ENCODE measurements around the gene ITGB2.
"Not testable (repeated sequence)": the region's sequence is repeated elsewhere in the genome, so short reads cannot be mapped to it uniquely, and the experiment has no call there.

The ITGB2 gene

DNA sequence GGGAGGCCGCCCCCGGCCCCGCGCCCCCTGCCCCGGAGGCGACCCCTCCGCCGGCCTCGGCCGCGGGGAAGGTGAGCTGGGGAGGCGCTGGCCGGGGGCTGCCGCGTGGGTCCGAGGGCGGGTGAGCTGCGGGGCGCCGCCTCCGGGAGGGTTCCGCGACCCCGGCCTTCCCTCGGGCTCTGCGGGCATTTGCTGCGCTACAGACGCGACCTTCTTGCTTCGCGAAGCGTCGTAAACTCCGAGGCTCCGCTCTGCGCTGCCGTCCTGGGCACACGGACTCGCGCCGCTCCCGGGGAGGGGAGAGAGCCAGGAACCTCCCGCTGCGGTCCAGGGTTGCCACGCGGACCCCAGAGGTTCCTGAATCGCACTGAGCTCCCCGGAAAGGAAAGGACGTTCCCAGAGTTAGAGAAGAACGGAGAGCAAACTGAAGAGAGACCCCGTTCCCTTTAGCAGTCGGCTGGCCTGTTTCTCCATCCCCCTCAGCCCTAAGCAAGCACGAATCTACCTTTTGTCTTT is 19.5 kb upstream of the ITGB2 start:
- no peak for DNase-seq

DNA sequence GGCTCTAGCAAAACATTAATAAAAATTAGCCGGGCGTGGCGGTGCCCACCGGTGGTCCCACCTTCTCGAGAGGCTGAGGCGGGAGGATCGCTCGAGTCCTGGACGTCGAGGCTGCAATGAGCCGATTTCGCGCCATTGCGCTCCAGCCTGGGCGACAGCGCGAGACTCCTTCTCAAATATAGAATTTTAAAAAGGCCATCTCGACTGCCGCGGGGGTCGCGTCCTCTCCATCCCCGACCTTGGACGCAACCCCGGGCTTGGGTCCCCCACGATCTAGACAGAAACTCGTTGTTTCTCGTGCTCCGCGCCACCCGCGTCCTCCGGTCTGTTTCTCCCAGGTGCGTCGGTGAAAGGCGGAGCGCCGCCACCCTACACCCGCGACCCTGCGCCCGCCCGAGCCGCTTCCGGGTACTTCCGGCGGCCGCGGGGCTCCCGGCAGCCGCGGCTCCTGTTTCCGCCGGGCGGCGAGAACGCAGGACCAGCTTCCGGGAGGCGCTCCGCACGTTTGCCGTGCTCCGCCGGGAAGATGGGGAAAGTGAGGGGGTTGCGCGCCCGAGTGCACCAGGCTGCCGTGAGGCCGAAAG is 18.9 kb upstream of the ITGB2 start, which contains the start of gene SLX9:
Gene SLX9, plus strand, starts transcription at position 498 of the 584 bp plus-strand sequence. Its CDS starts 29 bp downstream, at position 527.
- DNase-seq = peak; percentile 68

DNA sequence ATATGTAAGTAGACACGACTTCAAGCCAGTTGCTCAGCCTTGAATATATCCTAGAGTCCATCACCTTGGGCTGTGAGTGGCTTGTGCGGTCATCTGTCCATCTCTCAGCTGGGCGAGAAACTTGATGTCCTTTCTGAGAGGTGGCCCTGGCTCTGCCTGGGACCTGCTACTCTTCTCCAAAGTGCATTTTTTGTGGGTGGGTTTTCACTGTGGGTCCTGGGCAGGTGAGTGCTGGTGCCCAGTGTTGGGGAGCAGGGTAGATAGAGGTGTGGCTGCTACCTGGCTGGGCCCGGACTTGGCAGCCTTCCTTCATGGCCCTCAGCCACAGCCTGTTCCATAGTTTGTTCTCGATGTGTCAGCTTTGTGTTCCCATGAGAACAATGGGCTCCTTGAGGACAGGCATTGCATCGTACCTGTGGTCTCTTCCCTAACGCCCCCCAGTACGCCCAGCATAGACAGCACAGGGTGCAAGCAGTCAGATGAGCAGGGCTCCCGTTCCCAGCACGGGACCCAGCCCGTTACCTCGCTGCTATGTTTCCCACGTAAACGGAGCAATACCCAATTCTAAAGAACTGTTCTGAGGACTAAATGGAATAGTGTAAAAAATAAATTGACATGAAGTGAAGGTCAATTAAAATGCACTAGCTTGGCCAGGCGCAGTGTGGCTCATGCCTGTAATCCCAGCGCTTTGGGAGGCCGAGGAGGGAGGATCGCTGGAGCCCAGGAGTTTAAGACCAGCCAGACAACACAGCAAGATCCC is 18.3 kb upstream of the ITGB2 start:
- DNase-seq = no peak

DNA sequence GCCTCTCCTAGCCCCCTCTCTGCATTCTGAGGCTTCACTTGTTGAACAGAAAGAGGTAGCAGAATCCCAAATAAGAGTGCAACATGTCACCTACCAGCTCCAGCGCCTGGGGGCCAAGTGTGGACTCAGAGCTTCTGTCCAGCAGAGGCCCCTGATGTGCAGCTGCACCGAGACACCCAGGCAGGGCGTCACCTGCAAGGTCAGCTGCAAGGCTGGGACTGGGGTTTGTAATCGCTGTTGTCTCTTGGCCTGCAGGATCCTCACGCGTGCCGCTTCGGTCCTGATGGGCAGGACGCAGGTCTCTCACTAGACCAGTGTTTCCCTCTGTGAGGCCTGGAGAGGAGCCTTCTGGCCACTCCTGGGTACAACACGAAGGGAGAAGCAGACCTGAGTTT is 14.8 kb upstream of the ITGB2 start:
- DNase-seq = no peak

DNA sequence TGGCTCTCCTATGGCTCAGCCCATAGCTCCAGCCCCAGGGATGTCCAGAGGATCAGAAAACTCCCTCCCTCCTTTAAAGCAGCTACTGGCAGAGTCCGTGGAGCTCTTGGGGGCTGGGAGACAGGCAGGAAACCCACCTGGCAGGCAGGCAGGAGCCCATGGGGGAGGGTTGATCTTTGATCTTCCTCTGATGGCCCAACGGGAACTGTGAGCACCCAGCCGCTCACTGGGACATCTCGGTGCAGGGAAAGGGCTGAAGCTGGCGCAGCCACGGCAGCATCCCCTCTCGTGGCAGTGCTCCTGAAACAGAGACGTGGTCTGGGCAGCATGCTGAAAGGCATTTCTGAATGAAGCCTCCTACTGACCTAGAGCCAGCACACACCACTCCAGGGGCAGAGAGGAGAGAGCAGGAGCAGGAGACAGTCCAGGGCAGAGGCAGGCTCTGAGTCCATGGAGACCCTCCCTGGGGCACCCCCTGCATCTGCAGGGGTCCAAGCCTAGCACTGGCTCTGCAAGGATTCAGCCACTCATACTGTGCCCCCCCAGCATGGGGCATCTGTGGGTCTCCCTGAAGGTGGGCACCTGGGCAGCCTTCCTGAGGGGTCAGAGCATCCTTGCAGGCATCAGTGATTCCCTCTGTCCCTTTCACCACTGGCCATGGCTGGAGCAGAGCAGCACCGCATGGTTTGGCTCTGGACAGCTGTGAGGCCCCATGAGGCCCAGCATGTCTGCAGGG is 14.3 kb upstream of the ITGB2 start:
- no peak for DNase-seq

DNA sequence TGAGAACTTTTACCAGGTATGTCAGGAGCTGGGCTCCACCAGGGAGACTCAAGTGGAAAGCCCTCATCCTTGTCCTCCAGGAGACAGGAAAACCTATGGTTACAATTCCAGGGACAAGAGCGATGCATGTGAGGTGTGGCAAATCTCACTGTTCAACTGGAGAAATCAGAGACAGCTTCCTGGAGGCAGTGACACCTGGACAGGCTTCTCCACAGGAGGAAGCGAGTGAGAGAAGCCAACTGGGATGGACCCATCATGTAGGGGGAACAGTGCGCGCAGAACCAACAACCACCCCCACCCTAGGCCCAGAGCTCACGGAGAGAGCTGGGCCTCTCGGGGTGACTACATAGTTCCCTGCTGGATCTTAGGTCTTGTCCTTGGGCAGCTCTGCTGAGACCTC is 13.6 kb upstream of the ITGB2 start:
- DNase-seq = no peak

DNA sequence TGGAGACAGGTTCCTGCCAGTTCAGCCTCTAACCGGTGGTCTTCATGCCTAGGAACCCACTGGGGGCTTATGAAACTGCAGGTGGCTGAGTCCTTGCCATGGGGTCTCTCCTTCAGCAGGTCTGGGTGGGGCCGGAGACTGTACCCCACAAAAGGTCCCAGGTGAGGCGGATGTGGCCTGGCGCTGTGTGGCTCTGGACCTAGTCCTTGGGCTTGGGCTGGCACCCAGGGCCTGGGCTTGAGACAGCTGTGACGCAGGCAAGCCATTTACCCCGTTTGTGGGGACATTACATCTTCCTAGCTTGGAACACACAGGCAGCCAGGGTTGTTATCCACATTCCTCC is 13.2 kb upstream of the ITGB2 start:
- DNase-seq = no peak

DNA sequence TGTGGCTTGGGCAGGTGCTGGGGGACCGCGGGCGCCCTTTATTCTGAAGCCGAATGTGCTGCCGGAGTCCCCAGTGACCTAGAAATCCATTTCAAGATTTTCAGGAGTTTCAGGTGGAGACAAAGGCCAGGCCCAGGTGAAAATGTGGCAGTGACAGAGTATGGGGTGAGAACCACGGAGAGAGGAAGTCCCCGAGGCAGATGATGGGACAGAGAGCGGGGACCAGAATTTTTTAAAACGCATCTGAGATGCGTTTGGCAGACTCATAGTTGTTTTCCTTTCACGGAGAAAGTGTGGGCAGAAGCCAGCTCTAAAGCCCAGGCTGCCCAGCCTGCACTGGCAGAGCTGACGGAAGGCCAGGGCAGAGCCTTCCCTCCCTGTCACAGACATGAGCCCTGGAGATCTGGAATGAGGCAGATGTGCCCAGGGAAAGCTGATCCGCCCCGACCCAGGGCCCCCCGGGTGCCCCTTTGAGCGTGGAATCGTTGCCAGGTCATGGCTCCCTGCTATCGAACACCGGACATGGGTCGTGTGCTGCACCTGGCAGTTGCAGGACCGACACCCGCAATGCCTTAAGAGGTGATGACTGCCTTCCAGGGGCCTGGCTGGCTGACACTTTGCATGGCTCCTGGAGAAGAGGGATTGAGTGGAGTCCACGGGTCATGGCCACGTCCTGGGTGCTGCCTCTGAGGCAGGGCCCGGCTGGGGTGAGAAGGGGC is 12.7 kb upstream of the ITGB2 start:
- no peak for DNase-seq

DNA sequence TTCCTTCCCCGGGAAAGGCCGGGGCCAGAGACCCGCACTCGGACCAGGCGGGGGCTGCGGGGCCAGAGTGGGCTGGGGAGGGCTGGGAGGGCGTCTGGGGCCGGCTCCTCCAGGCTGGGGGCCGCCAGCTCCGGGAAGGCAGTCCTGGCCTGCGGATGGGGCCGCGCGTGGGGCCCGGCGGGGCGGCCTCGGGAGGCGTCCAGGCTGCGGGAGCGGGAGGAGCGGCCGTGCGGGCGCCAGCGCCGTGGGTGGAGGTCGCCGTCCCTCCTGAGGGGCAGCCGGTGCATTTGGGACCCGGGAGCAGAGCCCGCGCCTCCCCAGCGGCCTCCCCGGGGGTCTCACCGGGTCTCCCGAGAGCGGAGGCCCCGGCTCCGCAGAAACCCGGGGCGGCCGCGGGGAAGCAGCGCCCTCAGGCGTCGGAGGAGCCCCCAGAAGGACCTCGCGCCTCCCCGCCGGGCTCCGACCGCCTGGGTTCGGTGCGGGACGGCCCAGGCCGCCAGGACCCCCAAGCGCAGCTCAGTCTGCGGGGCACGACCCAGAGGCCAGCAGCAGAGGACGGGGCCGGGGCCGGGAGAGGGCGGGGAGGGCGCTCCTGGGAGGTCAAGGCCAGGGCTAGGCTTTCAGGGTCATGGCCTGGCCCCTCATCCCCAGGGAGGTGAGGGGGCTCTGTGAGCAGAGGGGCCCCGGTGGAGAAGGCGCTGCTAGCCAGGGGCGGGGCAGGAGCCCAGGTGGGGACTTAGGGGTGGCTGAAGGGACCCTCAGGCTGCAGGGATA is 11.9 kb upstream of the ITGB2 start:
- DNase-seq = peak; percentile 63

DNA sequence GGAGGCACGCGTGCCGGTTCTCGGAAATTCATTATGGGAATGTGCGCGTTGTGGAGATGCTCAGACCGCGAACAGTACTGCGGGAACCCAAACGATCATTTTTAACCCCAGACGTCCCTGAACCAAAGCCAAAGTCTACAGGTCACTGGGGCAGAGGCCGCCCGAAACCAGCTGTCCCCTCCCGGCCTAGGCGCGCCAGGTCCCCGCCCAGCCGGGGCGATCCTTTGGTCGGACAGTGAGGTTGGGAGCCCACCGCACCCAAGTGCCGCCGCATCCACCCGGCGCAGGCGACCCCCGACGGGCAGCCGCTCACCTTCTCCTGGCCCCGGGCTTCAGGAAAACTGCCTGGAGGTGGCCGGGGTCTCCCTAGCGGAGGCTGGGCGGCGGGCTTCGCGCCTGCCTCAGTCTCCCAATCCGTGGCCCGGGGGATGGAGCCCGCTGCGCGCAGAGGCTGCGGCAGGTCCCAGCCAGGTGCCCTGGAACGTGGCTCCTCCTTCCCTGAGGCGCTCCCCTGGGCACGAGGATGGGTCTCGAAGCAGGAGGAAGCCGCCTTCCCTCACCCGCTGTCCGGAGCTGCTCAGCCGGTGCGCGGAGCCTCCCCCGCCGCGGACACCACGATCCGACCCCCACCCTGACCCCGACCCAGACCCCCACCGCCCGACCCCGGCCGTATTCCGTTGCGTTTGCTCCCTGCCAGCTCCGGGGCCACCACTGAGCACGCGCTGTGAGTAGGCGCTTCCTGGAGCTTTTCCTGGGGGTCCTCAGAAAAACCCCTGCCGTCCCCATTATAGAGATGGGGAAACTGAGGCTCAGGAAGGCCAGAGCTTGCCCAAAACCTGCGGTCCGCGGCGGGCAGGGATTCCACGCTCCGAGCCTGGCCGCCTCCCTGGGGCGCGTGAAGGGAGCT is 11.1 kb upstream of the ITGB2 start:
- no peak for DNase-seq

DNA sequence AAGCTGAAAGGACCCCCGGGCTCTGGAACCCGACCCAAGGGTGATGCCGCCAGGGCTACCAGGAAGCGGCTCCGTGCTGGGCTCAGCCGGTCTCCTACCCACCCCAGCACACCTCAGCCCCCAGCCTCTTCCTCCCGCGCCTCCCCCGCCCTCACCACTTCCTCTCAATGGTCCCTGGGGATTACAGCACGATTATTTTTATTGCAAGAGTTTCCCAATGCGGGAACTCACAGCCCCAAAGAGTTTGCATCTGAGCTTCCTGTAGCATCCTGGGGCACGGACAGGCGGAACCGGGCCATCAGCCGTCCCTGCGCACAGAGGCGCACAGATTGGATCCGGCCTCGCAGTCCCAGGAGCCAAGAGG is 10.4 kb upstream of the ITGB2 start:
- DNase-seq = no peak

DNA sequence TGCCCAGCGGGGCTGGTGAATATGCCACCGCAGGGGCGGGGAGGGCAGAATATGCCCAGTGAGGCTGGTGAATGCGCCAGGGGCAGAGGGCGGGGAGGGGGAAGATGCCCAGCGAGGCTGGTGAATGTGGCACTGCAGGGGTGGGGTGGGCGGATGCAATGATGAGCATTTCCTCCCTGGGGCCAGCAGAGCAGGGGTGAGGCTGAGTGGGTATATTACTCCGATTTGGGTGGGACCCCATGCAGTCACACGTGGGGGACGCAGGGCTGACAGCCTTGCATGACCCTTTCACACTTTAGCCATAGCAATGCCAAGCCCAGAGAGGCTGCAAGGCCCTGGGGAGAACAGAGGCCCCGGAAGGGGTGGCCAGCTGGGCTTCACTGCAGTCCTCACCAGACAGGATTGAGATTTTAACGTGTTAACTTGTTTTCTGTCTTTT is 9.9 kb upstream of the ITGB2 start:
- peak; percentile 68 for DNase-seq

DNA sequence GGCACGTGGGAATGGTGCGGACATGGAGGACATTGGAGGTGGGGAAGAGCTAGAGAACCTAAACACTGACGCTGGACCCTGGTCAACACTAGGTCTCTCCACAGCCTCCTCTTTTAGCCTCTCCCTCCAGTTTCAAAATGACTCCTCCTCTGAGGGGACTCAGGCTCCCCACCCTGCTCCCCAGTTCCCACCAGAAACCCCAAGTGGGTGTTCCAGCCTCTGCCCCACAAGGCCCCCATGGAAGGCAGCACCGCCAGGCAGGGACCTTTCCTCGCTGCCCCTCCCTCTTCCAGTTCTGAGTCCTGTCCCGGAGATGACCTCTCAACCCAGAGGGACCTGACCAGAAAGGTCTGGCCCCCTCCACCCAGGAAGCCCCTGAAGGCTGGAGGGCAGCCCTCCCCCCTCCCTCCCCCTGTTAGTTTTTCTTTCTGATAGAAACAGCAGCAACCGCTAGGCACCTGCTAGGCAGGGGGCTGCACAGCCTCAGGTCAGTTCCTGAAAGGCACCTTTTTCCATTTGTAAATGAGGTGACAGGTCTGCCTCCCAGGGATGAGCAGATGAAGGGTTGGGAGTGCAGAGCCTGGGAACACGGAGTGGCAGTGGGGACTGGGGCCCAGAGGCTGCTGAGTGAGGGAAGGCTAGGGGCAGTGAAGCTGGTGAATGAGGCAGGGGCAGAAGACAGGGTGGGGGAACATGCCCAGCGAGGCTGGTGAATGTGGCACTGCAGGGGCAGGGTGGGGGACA is 9.3 kb upstream of the ITGB2 start:
- DNase-seq = no peak

DNA sequence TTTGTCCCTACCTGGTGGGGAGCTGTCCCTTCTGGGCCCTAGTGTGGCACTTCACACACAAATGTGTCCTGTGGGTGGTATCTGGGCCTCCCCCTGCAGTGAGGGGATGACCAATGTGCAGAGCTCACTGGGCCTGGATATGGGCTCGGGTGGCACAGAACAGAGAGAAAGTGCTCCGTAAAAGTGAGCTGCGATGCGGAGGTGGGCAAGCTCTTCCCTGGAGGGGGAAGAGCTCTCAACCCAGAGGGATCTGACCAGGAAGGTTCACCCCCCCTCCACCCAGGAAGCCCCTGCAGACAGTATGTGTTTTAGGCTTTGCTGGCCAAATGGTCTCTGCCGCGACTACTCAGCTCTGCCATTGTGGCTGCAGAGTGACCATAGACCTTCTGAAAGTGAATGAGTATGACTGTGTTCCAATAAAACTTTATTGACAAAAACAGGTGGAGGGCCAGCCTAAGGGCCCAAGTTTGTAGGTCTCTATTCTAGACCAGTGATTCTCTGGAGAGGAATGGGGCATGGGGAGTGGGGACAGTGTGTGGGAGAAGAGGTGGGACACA is 8.6 kb upstream of the ITGB2 start:
- no peak for DNase-seq

DNA sequence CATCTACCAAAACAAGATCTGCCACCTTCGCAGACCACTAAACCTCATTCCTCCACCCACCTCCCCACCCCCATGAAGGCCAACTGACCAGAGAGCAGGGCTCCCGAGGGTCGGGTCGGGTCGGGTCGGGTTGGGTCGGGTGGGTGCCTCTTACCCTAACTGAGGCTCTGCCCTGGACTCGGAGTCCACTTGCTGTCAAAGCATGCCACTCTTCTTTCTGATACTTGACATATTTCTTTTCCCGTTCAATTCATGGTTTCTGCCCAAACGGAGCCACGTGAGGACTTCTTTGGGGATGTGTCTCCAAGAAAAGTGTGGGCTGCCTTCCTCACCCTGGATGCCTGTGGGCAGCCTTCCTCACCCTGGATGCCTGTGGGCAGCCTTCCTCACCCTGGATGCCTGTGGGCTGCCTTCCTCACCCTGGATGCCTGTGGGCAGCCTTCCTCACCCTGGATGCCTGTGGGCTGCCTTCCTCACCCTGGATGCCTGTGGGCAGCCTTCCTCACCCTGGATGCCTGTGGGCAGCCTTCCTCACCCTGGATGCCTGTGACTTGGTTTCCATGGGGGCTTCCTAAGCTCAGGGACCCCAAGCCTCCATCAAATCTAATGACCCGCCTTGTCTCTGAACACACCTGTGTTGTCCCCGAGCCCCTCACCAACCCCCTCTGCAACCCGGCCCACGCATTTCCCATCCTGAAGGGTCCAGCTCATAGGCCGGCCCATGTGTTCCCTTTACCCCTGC is 8.0 kb upstream of the ITGB2 start:
- not testable (repeated sequence) for DNase-seq

DNA sequence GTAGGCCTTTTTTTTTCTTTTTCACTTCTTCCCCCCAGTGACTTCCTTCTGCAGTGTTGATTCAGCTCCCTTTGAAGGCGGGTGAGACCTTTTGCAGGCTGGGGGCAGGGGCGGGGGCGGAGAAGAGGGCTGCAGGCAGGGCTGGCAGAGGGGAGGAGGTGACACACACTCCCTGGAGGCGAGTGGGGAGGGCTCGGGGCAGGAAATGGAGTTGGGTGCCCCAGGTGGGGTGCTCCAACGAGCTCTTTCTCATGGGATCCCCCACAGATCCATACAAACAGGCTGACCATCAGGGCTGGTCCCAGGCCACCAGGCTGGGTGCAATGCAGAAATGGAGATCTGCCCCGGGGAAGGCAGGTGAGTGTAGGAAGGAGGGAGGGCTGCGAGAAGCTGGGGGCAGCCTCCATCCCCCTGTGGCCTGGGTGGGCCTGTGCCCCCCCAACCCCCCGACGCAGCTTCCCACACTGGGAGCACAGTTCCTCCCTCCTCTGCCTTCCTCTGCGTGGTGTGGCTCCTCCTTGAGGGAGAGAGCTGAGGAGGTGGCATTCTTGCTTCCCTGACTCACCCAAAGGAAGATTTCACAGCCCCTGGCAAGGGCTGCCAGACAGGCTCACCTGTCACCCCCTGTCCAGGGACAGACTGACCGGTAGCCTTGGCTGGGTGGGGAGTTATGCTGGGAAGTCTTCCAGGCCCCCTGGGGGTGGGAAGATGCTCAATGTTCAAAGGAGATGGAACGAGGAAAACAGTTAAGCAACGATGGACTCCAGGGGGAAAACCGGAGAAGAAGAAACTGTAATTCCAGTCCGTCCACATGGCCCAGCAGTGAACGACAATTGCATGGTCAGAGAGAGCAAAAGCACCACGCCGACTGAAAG is 7.1 kb upstream of the ITGB2 start:
- DNase-seq = peak; percentile 92

DNA sequence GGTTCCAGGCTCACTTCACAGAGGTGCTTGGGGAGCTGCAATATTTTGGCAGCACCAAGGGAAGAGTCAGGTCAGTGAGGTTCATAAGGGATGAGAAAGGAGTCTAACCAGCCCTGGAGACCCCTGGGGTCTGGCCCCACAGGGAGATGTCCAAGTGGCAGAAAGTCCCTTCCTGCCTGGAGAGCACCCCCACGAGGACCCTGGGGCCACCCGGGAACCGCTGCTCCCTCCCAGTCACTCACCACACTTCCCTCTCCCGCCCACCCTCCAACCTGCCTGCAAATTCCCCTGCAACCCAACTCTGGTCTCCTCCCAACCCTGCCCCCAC is 6.5 kb upstream of the ITGB2 start:
- DNase-seq = no peak

DNA sequence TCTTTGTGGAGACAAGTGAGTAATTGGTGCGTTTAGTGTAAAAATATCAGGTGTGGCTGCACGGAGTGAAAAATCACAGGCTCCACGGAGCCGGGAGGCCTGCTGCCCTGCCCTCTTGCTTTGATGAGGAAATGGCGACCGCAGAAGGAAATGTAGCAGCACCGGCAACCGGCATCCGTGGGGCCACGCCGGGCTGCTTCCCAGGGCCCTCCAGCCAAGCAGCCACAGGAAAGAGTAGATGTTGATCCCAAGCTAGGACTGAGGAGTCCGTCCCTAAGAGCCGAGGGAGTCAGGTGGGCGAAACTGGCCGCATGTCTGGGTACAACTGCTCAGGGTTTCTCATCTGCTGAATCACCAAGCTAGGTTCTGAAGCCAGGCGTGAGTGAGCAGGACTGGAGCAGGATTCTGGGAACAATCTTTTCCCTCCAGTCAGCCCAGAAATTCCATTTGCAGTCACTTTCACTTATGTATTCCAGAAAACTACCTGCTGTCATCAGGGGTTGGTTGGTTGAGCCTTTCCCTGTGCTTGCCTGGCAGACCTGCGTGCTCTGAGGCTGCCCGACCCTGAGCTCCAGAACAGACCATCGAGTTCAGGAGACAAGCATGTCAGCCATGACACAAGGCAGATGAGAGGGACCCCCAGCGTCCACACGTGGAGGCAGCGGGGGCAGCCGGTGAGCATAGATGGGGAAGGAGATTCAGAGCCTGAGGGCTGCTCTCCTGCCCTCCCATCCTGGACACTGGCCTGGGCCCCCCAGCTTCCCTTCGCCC is 5.8 kb upstream of the ITGB2 start:
- DNase-seq = no peak
